GM12878 (cell line): Measurements from ENCODE around the gene KIF6. TPM values are rescaled to one million over a fixed set of nuclear protein-coding genes. Genes with fewer than 3 reads are reported as not detected.

Experiments used
- ATAC-seq: fragments of 200-7000 bp; cut with Tn5 transposase; 3 replicates; pipeline ENCODE4 v1.9.1; 2020; ENCODE audit warnings: mild to moderate bottlenecking, moderate library complexity
- BruUV-seq: library from RNA; stranded (reverse); fragments of 400-500 nt; replicated peaks from 2 replicates; lab custom pipeline; 2021; lab: Mats Ljungman, UMichigan
- CTCF ChIA-PET: fragments of 300-600 bp; sonication (Branson Sonifier 250); formaldehyde crosslinking; extraction: SDS; loops from one replicate; lab custom pipeline; 2021; ENCODE audit warnings: inconsistent platforms; lab: Yijun Ruan, JAX
- POLR2A ChIA-PET: fragments of 350-600 bp; formaldehyde crosslinking; extraction: SDS; loops from one replicate; lab custom pipeline; 2021; ENCODE audit warnings: inconsistent platforms; lab: Charles Lee
- RAD21 ChIA-PET: fragments of 300-600 bp; sonication (Branson Sonifier 250); formaldehyde crosslinking; loops from one replicate; lab custom pipeline; 2023; ENCODE audit warnings: antibody characterized with exemption; ENCODE audit not compliant: unreplicated experiment; lab: Charles Lee
- SMC1A ChIA-PET: fragments of 300-600 bp; sonication (Branson Sonifier 250); formaldehyde crosslinking; loops from one replicate; lab custom pipeline; 2023; ENCODE audit not compliant: unreplicated experiment, uncharacterized antibody; lab: Charles Lee
- DNase-seq: peaks from one replicate; pipeline ENCODE4 v3.0.0-alpha.2; 2011; ENCODE audit warnings: low read depth, low spot score
- FAIRE-seq: peaks from 3 replicates; lab custom pipeline; 2011; peaks lifted over from hg19 to GRCh38; lab: Jason Lieb, UNC
- H2AFZ ChIP-seq: 2 replicates; pipeline ENCODE4 v1.6.0; 2011; ENCODE audit warnings: low read depth, low read length, control low read depth; ENCODE audit not compliant: control insufficient read depth
- H3K27ac ChIP-seq: 2 replicates; pipeline ENCODE4 v1.5.1; 2011; ENCODE audit warnings: control low read depth; ENCODE audit not compliant: control insufficient read depth, insufficient read depth
- H3K27me3 ChIP-seq, 2 experiments: replicated peaks in 1 of 2; 2 replicates each; pipeline versions ENCODE4 v1.6.0 to v1.6.1; 2011; ENCODE audit warnings: low read length in 1 of 2; ENCODE audit not compliant: control insufficient read depth in 2 of 2, insufficient read depth in 2 of 2
- H3K36me3 ChIP-seq, 2 experiments: 2 replicates each; pipeline ENCODE4 v1.5.1; 2011; ENCODE audit warnings: low read length in 1 of 2; ENCODE audit not compliant: control insufficient read depth in 2 of 2, insufficient read depth in 2 of 2
- H3K4me1 ChIP-seq: 2 replicates; pipeline ENCODE4 v1.6.1; 2011; ENCODE audit warnings: mild to moderate bottlenecking, low read length, moderate library complexity, mixed read lengths; ENCODE audit not compliant: control insufficient read depth, insufficient read depth
- H3K4me2 ChIP-seq: 2 replicates; pipeline ENCODE4 v1.6.0; 2011; ENCODE audit warnings: control low read depth; ENCODE audit not compliant: control insufficient read depth, insufficient read depth
- H3K4me3 ChIP-seq: fragments of 200-600 bp; sonication (generic); 2 replicates; pipeline ENCODE4 v1.5.1; 2016
- H3K79me2 ChIP-seq: 2 replicates; pipeline ENCODE4 v1.6.0; 2011; ENCODE audit warnings: low read length; ENCODE audit not compliant: control insufficient read depth, insufficient read depth
- H3K9ac ChIP-seq: 2 replicates; pipeline ENCODE4 v1.8.0; 2011; ENCODE audit warnings: low read length, control low read depth, mixed read lengths; ENCODE audit not compliant: control insufficient read depth, insufficient read depth
- H3K9me3 ChIP-seq: replicated peaks from 3 replicates; pipeline ENCODE4 v1.5.1; 2011; ENCODE audit warnings: mild to moderate bottlenecking, low read length; ENCODE audit not compliant: control insufficient read depth, insufficient read depth
- H4K20me1 ChIP-seq: 2 replicates; pipeline ENCODE4 v1.6.0; 2011; ENCODE audit not compliant: control insufficient read depth, insufficient read depth
- ETV6 ChIP-seq, 2 experiments: fragments of 450-650 bp in 1 of 2; IDR thresholded peaks in 1 of 2; conservative IDR thresholded peaks in 1 of 2; 2 replicates each; pipeline ENCODE4 v1.6.1; 2014; ENCODE audit warnings: antibody characterized with exemption in 1 of 2, borderline replicate concordance in 1 of 2, low read depth in 1 of 2, mild to moderate bottlenecking in 1 of 2, moderate library complexity in 1 of 2
- NBN ChIP-seq: fragments of 450-650 bp; IDR thresholded peaks from 2 replicates; pipeline ENCODE4 v1.6.1; 2016
- RCOR1 ChIP-seq: conservative IDR thresholded peaks from 2 replicates; pipeline ENCODE4 v1.6.1; 2012; ENCODE audit warnings: low read depth, low read length, improper control_type of control experiment
- RUNX3 ChIP-seq: IDR thresholded peaks from 2 replicates; pipeline ENCODE4 v1.6.1; 2012; ENCODE audit warnings: low read length, inconsistent platforms
- SKIL ChIP-seq: fragments of 450-650 bp; IDR thresholded peaks from 2 replicates; pipeline ENCODE4 v1.6.1; 2017; ENCODE audit warnings: mild to moderate bottlenecking, low read depth, inconsistent platforms; ENCODE audit not compliant: poor library complexity, severe bottlenecking
- SREBF2 ChIP-seq: IDR thresholded peaks from 2 replicates; pipeline ENCODE4 v1.6.1; 2012; ENCODE audit warnings: mild to moderate bottlenecking, low read length
- TCF12 ChIP-seq: IDR thresholded peaks from 2 replicates; pipeline ENCODE4 v1.6.1; 2011; ENCODE audit warnings: low read depth, mild to moderate bottlenecking, low read length
- ZBTB4 ChIP-seq: fragments of 450-650 bp; formaldehyde crosslinking; IDR thresholded peaks from 2 replicates; pipeline ENCODE4 v1.4.0; 2022; ENCODE audit warnings: mild to moderate bottlenecking, moderate library complexity
- WGBS: methylation state at CpG from one replicate; pipeline ENCODE4 v1.1.6; 2016; ENCODE audit warnings: low lambda C conversion rate; ENCODE audit not compliant: insufficient replicate concordance, insufficient coverage; ENCODE audit errors: missing lambda C conversion rate; 5-methylcytosine and 5-hydroxymethylcytosine counted together
- in situ Hi-C: fragments of 300-500 bp; cut with MboI; formaldehyde crosslinking; loops from 9 replicates; pipeline ENCODE4 v1.14.3; 2018; ENCODE audit warnings: mixed read lengths
- intact Hi-C: fragments of 100-400 bp; cut with micrococcal nuclease; formaldehyde crosslinking; loops from one replicate; pipeline ENCODE4 v1.14.2; 2022; ENCODE audit not compliant: unreplicated experiment
- polyA plus RNA-seq, 11 experiments: library from polyadenylated mRNA; depleted of rRNA in 4 of 11; unstranded in 6 of 11; stranded (reverse) in 5 of 11; fragments of >200 nt; fragmentation: Nextera tagmentation in 4 of 11; fragmentation: Illumina TruSeq in 1 of 11; extraction: Ambion mirVana in 4 of 11; extraction: Trizol in 1 of 11; gene quantifications; 1 replicate in 1 of 11; 2 replicates in 10 of 11; pipeline versions ENCODE4 v1.2.1 to v1.2.3, GENCODE V29; 2011 to 2016; ENCODE audit warnings: inconsistent platforms in 2 of 11, missing spikeins in 2 of 11, low read depth in 1 of 11
- total RNA-seq, 4 experiments: library from RNA; depleted of rRNA in 3 of 4; stranded (reverse); fragments of >200 nt in 3 of 4; fragmentation: Illumina TruSeq in 1 of 4; extraction: Trizol in 1 of 4; gene quantifications; 2 replicates each; pipeline versions ENCODE4 v1.2.1 to v1.2.3, GENCODE V29; 2013 to 2021
- TF ChIP-seq, protein P1 (sequence below): fragments of 450-650 bp; IDR thresholded peaks from 2 replicates; pipeline ENCODE4 v1.6.1; 2016; ENCODE audit warnings: mild to moderate bottlenecking

The KIF6 gene
- total and polyA plus RNA-seq, 10 of the 15 experiments (the other 5 are each of a cell fraction or from before 2014, with no cell fraction given), result 0.09 to 1.0 (median 0.28) TPM

DNA sequence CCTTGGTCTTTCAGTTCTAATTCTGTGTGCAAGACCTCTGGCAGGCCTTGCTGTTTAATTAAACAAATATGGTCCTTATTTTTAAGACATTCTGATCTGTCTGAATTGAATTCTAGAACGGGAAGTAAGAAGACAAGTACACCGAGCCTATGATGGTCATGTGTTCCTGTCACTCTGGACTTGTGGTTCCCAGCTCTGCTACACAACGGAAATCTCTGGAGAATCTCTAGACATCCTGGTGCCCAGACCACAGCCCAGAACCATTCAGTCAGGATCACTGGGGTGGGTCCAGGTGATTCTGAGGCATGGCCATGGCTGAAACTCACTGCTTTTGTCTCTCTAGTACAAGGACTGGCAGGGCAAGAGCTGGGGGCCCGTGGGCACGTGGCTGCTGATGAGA, 386.8 kb downstream of the KIF6 start:
- H4K20me1 ChIP-seq, result no peaks in the 10 kb centered on the region
- H3K4me2 ChIP-seq, result no peak overlapping the region
- FAIRE-seq (no peak), DNase-seq (no peak), ATAC-seq (no peak)
- ChIA-PET RAD21 (no interaction called here), CTCF (interaction anchor here (4.1 kb wide), 1 partner anchor 11 kb away, joined by 14 read pairs; no protein-coding TSS in a partner anchor), POLR2A (no interaction called here), SMC1A (no interaction called here)
- no peak overlapping the region for H3K9ac ChIP-seq
- intact Hi-C loops (no loop called here), in situ Hi-C loops (no loop called here)
- no peak overlapping the region for H3K27ac ChIP-seq
- no peaks in the 10 kb centered on the region for H3K36me3 ChIP-seq
- peaks cover 13% of the 10 kb centered on the region for H3K4me1 ChIP-seq
- WGBS, result 0% methylated on average over 5 of the region's 5 CpGs
- TF ChIP-seq, protein P1, sequence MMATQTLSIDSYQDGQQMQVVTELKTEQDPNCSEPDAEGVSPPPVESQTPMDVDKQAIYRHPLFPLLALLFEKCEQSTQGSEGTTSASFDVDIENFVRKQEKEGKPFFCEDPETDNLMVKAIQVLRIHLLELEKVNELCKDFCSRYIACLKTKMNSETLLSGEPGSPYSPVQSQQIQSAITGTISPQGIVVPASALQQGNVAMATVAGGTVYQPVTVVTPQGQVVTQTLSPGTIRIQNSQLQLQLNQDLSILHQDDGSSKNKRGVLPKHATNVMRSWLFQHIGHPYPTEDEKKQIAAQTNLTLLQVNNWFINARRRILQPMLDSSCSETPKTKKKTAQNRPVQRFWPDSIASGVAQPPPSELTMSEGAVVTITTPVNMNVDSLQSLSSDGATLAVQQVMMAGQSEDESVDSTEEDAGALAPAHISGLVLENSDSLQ, result peak; percentile 33; the same call in 1 of the 2 replicates
- no peak for TF ChIP-seq SREBF2
- no peaks in the 10 kb centered on the region for H3K27me3 ChIP-seq
- H2AFZ ChIP-seq, result no peak overlapping the region
- no peak overlapping the region for H3K4me3 ChIP-seq
- H3K9me3 ChIP-seq, result no peaks in the 10 kb centered on the region
- BruUV-seq, result no TSS peak
- H3K79me2 ChIP-seq, result no peaks in the 10 kb centered on the region

DNA sequence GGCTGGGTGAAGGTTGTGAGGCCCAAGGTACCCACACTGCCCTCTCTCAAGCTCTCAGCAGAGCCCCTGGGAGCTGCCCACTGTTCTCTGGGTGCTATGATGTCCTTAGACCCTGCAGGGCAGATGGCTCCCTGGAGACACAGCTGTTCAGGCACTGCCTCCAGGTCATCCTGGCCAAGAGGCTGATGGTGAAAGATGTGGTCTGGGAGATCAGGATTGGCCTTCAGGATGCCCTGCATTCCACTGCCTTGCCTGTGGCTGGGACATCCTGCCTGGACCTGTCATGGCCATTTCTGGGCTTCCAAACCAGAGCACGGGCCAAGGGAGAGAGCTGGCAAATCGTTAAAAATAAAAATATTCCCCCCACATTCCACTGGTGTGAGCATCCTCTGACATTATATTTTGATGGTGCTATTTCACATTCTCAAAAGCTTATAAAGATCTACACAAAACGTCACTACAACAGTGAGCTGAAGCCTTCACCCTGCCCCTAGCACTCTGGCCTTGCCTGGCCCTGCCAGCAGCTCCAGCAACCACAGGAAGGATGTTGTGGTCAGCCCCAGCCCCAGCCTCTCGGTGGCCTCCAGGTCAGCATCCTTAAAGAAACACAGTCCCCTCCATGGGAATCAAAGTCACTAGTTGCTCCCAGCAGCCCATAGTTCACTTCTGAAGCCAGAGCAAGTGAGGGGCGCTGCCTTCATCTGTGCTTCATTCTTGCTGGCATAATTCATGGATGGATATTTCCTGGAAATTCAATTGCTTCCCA, 389.2 kb downstream of the KIF6 start:
- CTCF ChIA-PET, result interaction anchor here (1.3 to 1.6 kb wide), 3 partner anchors 27 to 530 kb away, joined by 3 to 5 read pairs (median 3); no protein-coding TSS in a partner anchor
- WGBS, result 2% methylated on average over 5 of the region's 5 CpGs
- no peaks in the 10 kb centered on the region for H4K20me1 ChIP-seq
- H3K79me2 ChIP-seq, result no peaks in the 10 kb centered on the region
- H3K27me3 ChIP-seq, result no peaks in the 10 kb centered on the region
- no peaks in the 10 kb centered on the region for H3K36me3 ChIP-seq
- FAIRE-seq, result no peak
- H3K9ac ChIP-seq, result no peak overlapping the region
- in situ Hi-C loops, result no loop called here
- no TSS peak for BruUV-seq
- POLR2A ChIA-PET, result no interaction called here
- SMC1A ChIA-PET, result no interaction called here
- RAD21 ChIA-PET, result no interaction called here
- intact Hi-C loops, result no loop called here
- H3K4me2 ChIP-seq, result no peak overlapping the region
- ATAC-seq, result peak; percentile 91
- no peak overlapping the region for H2AFZ ChIP-seq
- no peak overlapping the region for H3K27ac ChIP-seq
- H3K4me1 ChIP-seq, result peaks cover 7% of the 10 kb centered on the region
- no peaks in the 10 kb centered on the region for H3K9me3 ChIP-seq
- H3K4me3 ChIP-seq, result no peak overlapping the region
- DNase-seq, result no peak
- TF ChIP-seq ETV6 (conservative IDR thresholded peaks at IDR 0.05 in 1 of 2, IDR thresholded peaks at IDR 0.05 in 1 of 2; ENCODE audit: borderline replicate concordance in 1 of 2, low read depth in 1 of 2) (no peak), ZBTB4 (no peak), RUNX3 (peak; percentile 55; the same call in 1 of the 2 replicates), TCF12 (no peak), RCOR1 (no peak), NBN (no peak), SKIL (no peak)
